K562 (cell line): Measurements from ENCODE around the gene NCDN. TPM values are rescaled to one million over a fixed set of nuclear protein-coding genes. Genes with fewer than 3 reads are reported as not detected.

Source experiments
- BDP1 ChIP-seq: IDR thresholded peaks from 3 replicates; pipeline ENCODE4 v1.6.1; 2011; ENCODE audit not compliant: insufficient read length, insufficient read depth
- HNRNPH1 ChIP-seq: fragments of 200-400 bp; formaldehyde crosslinking; optimal IDR thresholded peaks from 2 replicates; pipeline ENCODE3; 2017; ENCODE audit warnings: low read depth, mild to moderate bottlenecking, low read length, moderate library complexity
- HOXB6 ChIP-seq: fragments of 250-450 bp; sonication (Bioruptor Pico); IDR thresholded peaks from 2 replicates; pipeline ENCODE4 v1.5.1; 2022; ENCODE audit warnings: mild to moderate bottlenecking, borderline replicate concordance
- MTA3 ChIP-seq: fragments of 450-650 bp; formaldehyde crosslinking; IDR thresholded peaks from 2 replicates; pipeline ENCODE4 v1.6.1; 2017; ENCODE audit warnings: mild to moderate bottlenecking, borderline replicate concordance
- POLR3A ChIP-seq: IDR thresholded peaks from 2 replicates; pipeline ENCODE4 v1.6.1; 2011; ENCODE audit warnings: borderline replicate concordance, mild to moderate bottlenecking, moderate library complexity; ENCODE audit not compliant: insufficient read length, insufficient read depth; ENCODE audit errors: extremely low read depth
- SRF ChIP-seq, 2 experiments: fragments of 250-450, 450-650 bp in 1 of 2; sonication (Bioruptor Pico) in 1 of 2; sonication (generic) in 1 of 2; formaldehyde crosslinking; IDR thresholded peaks; 2 replicates each; pipeline versions ENCODE4 v1.5.0 to v1.5.1; 2020 to 2022; ENCODE audit warnings: mild to moderate bottlenecking in 1 of 2, missing genetic modification reagents in 1 of 2
- ZNF431 ChIP-seq: sonication (generic); formaldehyde crosslinking; IDR thresholded peaks from 2 replicates; pipeline ENCODE4 v1.8.0; 2022; ENCODE audit warnings: mild to moderate bottlenecking, missing genetic modification reagents
- polyA plus RNA-seq, 8 experiments: library from polyadenylated mRNA; depleted of rRNA in 4 of 8; stranded (reverse) in 5 of 8; unstranded in 3 of 8; fragments of >200 nt; fragmentation: Nextera tagmentation in 2 of 8; fragmentation: Illumina TruSeq in 1 of 8; extraction: Ambion mirVana in 2 of 8; extraction: Trizol in 1 of 8; gene quantifications; 2 replicates each; pipeline versions ENCODE4 v1.2.1 to v1.2.3, GENCODE V29; 2011 to 2014; ENCODE audit warnings: inconsistent platforms in 1 of 8, missing spikeins in 1 of 8
- total RNA-seq, 7 experiments: library from RNA; depleted of rRNA in 6 of 7; stranded (reverse); fragments of >200 nt in 6 of 7; fragmentation: Illumina TruSeq in 2 of 7; extraction: Trizol in 2 of 7; gene quantifications; 2 replicates each; pipeline versions ENCODE4 v1.2.1 to v1.2.3, GENCODE V29; 2011 to 2021; ENCODE audit warnings: low replicate concordance in 1 of 7
- TF ChIP-seq, protein P1 (sequence below), 2 experiments: fragments of 450-650 bp in 1 of 2; sonication (generic) in 1 of 2; formaldehyde crosslinking in 1 of 2; IDR thresholded peaks; 2 replicates each; pipeline versions ENCODE4 v1.7.1 to v1.9.0; 2016 to 2022; ENCODE audit warnings: inconsistent platforms in 1 of 2, mild to moderate bottlenecking in 1 of 2, missing genetic modification reagents in 1 of 2
- TF ChIP-seq, protein P2 (sequence below): fragments of 450-650 bp; formaldehyde crosslinking; IDR thresholded peaks from 2 replicates; pipeline ENCODE4 v1.4.0; 2022; ENCODE audit warnings: missing genetic modification characterization
- TF ChIP-seq, protein P3 (sequence below): fragments of 250-450 bp; sonication (Bioruptor Pico); IDR thresholded peaks from 2 replicates; pipeline ENCODE4 v1.5.0; 2020; ENCODE audit warnings: mild to moderate bottlenecking, borderline replicate concordance
- TF ChIP-seq, protein P4 (sequence below): fragments of 250-450 bp; sonication (Bioruptor Pico); IDR thresholded peaks from 2 replicates; pipeline ENCODE4 v1.5.1; 2021; ENCODE audit warnings: mild to moderate bottlenecking

NCDN gene
- total and polyA plus RNA-seq, 9 of the 15 experiments (the other 6 are each of a cell fraction or from before 2014, with no cell fraction given): 1.9 to 35.1 (median 10.7) TPM

DNA sequence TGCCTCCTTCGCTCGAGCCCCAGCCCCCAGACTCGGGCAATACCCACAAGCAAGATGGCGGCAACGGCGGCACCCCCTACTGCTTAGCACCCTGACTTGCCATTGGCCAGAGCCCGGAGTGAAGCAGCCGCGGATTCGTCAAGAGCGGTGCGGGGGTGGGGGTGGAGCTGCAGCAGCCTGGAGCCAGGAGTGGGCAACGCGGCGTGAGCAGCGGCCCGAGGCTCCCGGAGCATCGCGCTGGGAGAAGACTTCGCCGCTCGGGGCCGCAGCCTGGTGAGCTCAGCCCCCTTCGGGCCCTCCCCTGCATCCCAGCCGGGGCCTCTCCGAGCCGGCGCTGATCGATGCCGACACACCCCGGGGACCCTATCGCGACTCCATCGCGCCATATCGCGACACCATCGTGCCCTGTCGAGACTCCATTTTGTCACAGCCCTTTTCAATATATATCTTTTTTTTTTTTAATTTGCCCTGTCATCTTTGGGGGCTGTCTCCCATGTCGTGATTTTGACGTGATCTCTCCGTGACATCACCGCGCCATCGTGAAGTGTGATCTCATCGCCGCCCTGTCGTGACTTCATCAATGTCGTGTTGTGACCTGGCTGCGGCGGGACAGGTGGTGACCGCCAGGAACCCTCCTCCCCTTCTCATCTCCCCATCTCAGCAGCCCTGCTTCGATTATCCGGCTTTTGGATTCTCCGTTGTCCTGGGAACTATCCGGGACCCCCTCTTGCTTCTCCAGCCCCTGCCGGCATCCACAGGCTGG lies at the start of gene NCDN (continued):
- TF ChIP-seq HOXB6 (CRISPR knock-in tag) (no peak), HNRNPH1 (no peak), BDP1 (no peak), SRF (CRISPR knock-in tag; IDR thresholded peaks at IDR 0.05) (no peak), MTA3 (0 out of 2 replicates have a peak, but pooled peaks have one; percentile 33), POLR3A (no peak), ZNF431 (peak; percentile 59; the same call in 1 of the 2 replicates)
- TF ChIP-seq, protein P1, sequence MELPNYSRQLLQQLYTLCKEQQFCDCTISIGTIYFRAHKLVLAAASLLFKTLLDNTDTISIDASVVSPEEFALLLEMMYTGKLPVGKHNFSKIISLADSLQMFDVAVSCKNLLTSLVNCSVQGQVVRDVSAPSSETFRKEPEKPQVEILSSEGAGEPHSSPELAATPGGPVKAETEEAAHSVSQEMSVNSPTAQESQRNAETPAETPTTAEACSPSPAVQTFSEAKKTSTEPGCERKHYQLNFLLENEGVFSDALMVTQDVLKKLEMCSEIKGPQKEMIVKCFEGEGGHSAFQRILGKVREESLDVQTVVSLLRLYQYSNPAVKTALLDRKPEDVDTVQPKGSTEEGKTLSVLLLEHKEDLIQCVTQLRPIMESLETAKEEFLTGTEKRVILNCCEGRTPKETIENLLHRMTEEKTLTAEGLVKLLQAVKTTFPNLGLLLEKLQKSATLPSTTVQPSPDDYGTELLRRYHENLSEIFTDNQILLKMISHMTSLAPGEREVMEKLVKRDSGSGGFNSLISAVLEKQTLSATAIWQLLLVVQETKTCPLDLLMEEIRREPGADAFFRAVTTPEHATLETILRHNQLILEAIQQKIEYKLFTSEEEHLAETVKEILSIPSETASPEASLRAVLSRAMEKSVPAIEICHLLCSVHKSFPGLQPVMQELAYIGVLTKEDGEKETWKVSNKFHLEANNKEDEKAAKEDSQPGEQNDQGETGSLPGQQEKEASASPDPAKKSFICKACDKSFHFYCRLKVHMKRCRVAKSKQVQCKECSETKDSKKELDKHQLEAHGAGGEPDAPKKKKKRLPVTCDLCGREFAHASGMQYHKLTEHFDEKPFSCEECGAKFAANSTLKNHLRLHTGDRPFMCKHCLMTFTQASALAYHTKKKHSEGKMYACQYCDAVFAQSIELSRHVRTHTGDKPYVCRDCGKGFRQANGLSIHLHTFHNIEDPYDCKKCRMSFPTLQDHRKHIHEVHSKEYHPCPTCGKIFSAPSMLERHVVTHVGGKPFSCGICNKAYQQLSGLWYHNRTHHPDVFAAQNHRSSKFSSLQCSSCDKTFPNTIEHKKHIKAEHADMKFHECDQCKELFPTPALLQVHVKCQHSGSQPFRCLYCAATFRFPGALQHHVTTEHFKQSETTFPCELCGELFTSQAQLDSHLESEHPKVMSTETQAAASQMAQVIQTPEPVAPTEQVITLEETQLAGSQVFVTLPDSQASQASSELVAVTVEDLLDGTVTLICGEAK (IDR thresholded peaks at IDR 0.05): no peak; the same call in none of the 2 replicates
- TF ChIP-seq, protein P1 (CRISPR knock-in tag; IDR thresholded peaks at IDR 0.05): no peak
- TF ChIP-seq, protein P2, sequence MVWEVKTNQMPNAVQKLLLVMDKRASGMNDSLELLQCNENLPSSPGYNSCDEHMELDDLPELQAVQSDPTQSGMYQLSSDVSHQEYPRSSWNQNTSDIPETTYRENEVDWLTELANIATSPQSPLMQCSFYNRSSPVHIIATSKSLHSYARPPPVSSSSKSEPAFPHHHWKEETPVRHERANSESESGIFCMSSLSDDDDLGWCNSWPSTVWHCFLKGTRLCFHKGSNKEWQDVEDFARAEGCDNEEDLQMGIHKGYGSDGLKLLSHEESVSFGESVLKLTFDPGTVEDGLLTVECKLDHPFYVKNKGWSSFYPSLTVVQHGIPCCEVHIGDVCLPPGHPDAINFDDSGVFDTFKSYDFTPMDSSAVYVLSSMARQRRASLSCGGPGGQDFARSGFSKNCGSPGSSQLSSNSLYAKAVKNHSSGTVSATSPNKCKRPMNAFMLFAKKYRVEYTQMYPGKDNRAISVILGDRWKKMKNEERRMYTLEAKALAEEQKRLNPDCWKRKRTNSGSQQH (CRISPR knock-in tag): no peak
- TF ChIP-seq, protein P3, sequence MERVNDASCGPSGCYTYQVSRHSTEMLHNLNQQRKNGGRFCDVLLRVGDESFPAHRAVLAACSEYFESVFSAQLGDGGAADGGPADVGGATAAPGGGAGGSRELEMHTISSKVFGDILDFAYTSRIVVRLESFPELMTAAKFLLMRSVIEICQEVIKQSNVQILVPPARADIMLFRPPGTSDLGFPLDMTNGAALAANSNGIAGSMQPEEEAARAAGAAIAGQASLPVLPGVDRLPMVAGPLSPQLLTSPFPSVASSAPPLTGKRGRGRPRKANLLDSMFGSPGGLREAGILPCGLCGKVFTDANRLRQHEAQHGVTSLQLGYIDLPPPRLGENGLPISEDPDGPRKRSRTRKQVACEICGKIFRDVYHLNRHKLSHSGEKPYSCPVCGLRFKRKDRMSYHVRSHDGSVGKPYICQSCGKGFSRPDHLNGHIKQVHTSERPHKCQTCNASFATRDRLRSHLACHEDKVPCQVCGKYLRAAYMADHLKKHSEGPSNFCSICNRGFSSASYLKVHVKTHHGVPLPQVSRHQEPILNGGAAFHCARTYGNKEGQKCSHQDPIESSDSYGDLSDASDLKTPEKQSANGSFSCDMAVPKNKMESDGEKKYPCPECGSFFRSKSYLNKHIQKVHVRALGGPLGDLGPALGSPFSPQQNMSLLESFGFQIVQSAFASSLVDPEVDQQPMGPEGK: no peak
- TF ChIP-seq, protein P4, sequence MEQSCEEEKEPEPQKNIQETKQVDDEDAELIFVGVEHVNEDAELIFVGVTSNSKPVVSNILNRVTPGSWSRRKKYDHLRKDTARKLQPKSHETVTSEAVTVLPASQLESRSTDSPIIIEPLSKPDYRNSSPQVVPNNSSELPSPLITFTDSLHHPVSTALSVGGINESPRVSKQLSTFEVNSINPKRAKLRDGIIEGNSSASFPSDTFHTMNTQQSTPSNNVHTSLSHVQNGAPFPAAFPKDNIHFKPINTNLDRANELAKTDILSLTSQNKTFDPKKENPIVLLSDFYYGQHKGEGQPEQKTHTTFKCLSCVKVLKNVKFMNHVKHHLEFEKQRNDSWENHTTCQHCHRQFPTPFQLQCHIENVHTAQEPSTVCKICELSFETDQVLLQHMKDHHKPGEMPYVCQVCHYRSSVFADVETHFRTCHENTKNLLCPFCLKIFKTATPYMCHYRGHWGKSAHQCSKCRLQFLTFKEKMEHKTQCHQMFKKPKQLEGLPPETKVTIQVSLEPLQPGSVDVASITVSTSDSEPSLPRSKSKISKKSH (CRISPR knock-in tag): no peak
